ENCODE data around the gene RNF17. TPM values are rescaled to one million over a fixed set of nuclear protein-coding genes. Genes with fewer than 3 reads are reported as not detected.
A peak's percentile ranks its signal among the peaks of the same experiment; 100 is the strongest.
"Not testable (repeated sequence)": the region's sequence is repeated elsewhere in the genome, so short reads cannot be mapped to it uniquely, and the experiment has no call there.

Gene RNF17
- total RNA-seq, 4 donors from 2014 or later = 0.23 TPM; not detected in 3

DNA sequence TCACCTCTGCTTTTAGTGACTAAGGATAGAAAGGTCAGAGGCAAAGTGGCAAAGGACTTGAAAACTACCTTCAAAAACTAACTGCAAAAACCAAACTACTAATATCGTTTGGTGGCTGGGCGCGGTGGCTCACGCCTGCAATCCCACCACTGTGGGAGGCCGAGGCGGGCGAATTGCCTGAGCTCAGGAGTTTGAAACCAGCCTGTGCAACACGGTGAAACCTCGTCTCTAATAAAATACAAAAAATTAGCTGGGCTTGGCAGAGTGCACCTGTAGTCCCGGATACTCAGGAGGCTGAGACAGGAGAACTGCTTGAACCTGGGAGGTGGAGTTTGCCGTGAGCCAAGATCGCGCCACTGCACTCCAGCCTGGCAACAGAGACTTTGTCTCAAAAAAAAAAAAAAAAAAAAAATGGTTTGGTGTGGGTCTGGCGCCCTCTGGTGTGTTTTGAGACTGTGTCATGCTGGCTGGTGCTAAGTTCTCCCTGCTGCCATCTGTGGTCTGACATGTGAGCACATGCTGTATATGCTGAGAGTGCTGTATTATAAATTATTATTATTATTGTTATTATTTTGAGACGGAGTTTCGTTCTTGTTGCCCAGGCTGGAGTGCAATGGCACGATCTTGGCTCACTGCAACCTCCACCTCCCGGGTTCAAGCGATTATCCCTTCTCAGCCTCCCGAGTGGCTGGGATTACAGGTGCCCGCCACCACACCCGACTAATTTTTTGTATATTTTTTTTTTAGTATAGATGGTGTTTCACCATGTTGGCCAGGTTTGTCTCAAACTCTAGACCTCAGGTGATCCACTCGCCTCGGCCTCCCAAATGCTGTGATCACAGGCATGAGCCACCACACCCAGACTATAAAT lies 36.0 kb upstream of the RNF17 start:
- no peak overlapping the region for H3K27ac ChIP-seq
- H3K27me3 ChIP-seq = peaks cover 0 to 3% (median 0%) of the 10 kb centered on the region in 3 donors
- ATAC-seq (peak; percentile 82 to 83), DNase-seq (peak; percentile 21 to 34)
- H3K9me3 ChIP-seq = no peaks in the 10 kb centered on the region
- intact Hi-C loops (cut with DNase I; ENCODE audit: low total_unique reads) (loop anchor here (1.0 kb wide), 1 partner anchor 34 kb away; no protein-coding TSS in a partner anchor), in situ Hi-C loops (cut with MboI; ENCODE audit: low sequenced_read_pairs in 4 of 4) (no loop called here)
- no peaks in the 10 kb centered on the region for H3K4me1 ChIP-seq
- TF ChIP-seq POLR2A (IDR thresholded peaks at IDR 0.05) = no peak
- TF ChIP-seq, protein P1, sequence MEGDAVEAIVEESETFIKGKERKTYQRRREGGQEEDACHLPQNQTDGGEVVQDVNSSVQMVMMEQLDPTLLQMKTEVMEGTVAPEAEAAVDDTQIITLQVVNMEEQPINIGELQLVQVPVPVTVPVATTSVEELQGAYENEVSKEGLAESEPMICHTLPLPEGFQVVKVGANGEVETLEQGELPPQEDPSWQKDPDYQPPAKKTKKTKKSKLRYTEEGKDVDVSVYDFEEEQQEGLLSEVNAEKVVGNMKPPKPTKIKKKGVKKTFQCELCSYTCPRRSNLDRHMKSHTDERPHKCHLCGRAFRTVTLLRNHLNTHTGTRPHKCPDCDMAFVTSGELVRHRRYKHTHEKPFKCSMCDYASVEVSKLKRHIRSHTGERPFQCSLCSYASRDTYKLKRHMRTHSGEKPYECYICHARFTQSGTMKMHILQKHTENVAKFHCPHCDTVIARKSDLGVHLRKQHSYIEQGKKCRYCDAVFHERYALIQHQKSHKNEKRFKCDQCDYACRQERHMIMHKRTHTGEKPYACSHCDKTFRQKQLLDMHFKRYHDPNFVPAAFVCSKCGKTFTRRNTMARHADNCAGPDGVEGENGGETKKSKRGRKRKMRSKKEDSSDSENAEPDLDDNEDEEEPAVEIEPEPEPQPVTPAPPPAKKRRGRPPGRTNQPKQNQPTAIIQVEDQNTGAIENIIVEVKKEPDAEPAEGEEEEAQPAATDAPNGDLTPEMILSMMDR (IDR thresholded peaks at IDR 0.05 in 4 of 5, conservative IDR thresholded peaks at IDR 0.05 in 1 of 5) = peak; percentile 22 to 60 (median 46)
- no peak overlapping the region for H3K4me3 ChIP-seq
- no peaks in the 10 kb centered on the region for H3K36me3 ChIP-seq

DNA sequence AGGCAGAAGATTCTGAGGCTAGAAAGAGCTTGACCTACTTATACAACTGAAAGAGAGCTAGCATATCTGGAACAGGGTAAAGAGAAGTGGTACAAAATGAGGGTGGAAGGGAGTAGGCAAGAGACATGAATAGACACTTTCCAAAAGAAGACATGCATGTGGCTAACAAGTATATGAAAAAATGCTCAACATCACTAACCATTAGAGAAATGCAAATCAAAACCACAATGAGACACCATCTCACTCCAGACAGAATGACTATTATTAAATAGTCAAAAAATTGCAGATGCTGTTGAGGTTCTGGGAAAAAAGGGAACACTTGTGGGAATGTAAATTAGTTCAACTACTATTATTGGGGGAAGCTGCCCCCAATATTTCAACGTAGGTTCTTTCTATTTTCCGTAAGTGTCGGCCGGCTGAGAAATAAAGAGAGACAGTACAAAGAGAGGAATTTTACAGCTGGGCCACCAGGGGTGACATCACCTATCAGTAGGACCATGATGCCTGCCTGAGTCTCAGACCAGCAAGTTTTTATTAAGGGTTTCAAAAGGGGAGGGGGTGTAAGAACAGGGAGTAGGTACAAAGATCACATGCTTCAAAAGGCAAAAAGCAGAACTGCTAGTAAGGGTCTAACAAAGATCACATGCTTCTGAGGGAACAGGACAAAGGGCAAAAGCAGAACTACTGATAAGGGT lies 32.9 kb upstream of the RNF17 start:
- H3K4me3 ChIP-seq; H3K9me3 ChIP-seq; in situ Hi-C loops (cut with MboI; ENCODE audit: low sequenced_read_pairs in 4 of 4); H3K27me3 ChIP-seq; intact Hi-C loops (cut with DNase I; ENCODE audit: low total_unique reads); H3K36me3 ChIP-seq; H3K27ac ChIP-seq; ATAC-seq; H3K4me1 ChIP-seq; DNase-seq: not testable (repeated sequence)

DNA sequence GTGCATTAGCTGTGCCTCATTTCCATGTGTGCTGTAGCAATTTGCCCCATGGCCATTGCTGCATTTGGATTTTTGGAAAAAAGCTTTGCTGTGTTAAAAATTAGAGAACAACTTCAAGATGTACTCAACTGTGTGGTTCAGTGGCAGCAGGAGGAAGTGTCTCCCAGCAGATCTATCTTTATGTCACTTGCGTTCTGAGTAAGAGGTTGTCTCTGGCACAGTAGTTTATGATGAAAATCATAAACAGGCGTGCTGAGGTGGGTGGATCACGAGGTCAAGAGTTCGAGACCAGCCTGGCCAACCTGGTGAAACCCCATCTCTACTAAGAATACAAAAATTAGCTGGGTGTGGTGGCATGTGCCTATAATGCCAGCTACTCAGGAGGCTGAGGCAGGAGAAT lies 29.0 kb upstream of the RNF17 start:
- in situ Hi-C loops (cut with MboI; ENCODE audit: low sequenced_read_pairs in 4 of 4) (no loop called here), intact Hi-C loops (cut with DNase I; ENCODE audit: low total_unique reads) (no loop called here)
- ATAC-seq (no peak), DNase-seq (no peak)
- no peaks in the 10 kb centered on the region for H3K36me3 ChIP-seq
- no peaks in the 10 kb centered on the region for H3K9me3 ChIP-seq
- H3K27ac ChIP-seq = no peak overlapping the region
- TF ChIP-seq, protein P1 (IDR thresholded peaks at IDR 0.05 in 4 of 5, conservative IDR thresholded peaks at IDR 0.05 in 1 of 5) = no peak
- TF ChIP-seq POLR2A (IDR thresholded peaks at IDR 0.05) = no peak
- no peaks in the 10 kb centered on the region for H3K4me1 ChIP-seq
- H3K4me3 ChIP-seq = no peak overlapping the region
- H3K27me3 ChIP-seq = no peaks in the 10 kb centered on the region

DNA sequence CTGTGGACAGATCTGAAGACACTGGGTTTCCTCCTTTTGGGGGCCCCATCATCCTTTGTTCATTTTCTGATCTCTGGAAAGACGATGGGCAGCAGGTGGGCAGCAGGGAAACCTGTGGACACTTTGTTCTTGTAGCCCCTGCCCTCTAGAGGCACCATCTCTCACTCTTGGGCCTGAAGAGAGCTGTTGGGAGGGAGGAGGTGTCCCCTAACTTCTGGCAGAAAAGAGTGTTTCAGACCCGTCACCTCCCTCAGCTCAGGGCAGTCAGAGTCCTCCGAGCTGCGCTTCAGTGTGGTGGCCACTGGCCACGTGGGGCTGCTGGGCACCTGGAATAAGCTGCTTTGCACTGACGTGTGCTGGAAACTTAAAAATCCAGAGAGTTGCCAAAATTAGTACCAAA lies 26.9 kb upstream of the RNF17 start:
- H3K36me3 ChIP-seq = no peaks in the 10 kb centered on the region
- no peaks in the 10 kb centered on the region for H3K27me3 ChIP-seq
- no peaks in the 10 kb centered on the region for H3K4me1 ChIP-seq
- no peak overlapping the region for H3K27ac ChIP-seq
- in situ Hi-C loops (cut with MboI; ENCODE audit: low sequenced_read_pairs in 4 of 4) (no loop called here), intact Hi-C loops (cut with DNase I; ENCODE audit: low total_unique reads) (no loop called here)
- H3K9me3 ChIP-seq = no peaks in the 10 kb centered on the region
- H3K4me3 ChIP-seq = no peak overlapping the region
- DNase-seq (no peak), ATAC-seq (no peak)
- no peak for TF ChIP-seq POLR2A (IDR thresholded peaks at IDR 0.05)
- TF ChIP-seq, protein P1 (IDR thresholded peaks at IDR 0.05 in 4 of 5, conservative IDR thresholded peaks at IDR 0.05 in 1 of 5) = no peak

DNA sequence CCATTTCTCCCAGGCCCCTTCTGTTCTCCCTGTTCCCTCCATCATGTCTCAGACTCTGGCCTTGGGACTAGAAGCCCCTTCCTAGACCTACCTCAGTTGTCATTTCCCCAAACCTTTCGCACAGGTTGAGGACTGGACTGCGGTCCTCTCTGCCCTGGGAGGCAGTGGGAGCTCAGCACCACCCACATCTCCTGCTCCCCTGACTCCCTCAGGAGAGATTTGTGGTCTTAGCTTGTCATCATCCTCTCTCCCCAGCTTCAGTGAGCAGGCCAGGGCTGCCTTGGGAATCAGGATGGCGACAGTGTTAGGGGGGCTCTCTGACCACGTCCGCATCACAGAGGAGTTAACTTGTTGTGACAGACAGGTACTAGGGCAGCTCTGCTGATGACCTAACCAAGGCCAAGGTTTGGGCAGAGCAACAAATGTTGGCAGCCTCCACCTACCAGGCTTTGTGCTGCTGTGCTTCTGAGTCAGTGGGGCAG lies 25.6 kb upstream of the RNF17 start:
- Histone ChIP-seq H3K4me1 (no peaks in the 10 kb centered on the region), H3K4me3 (no peak overlapping the region), H3K27me3 (no peaks in the 10 kb centered on the region), H3K9me3 (no peaks in the 10 kb centered on the region), H3K36me3 (no peaks in the 10 kb centered on the region), H3K27ac (no peak overlapping the region)
- no peak for TF ChIP-seq POLR2A (IDR thresholded peaks at IDR 0.05)
- TF ChIP-seq, protein P1 (IDR thresholded peaks at IDR 0.05 in 4 of 5, conservative IDR thresholded peaks at IDR 0.05 in 1 of 5) = no peak
- intact Hi-C loops (cut with DNase I; ENCODE audit: low total_unique reads) (no loop called here), in situ Hi-C loops (cut with MboI; ENCODE audit: low sequenced_read_pairs in 4 of 4) (no loop called here)
- ATAC-seq = no peak
- no peak for DNase-seq

Measured in gastrocnemius medialis (tissue), 4 donors.